ENCODE data around the gene WNT16.
A peak's percentile ranks its signal among the peaks of the same experiment; 100 is the strongest.

WNT16 gene

GRCh38 chr7:121351682-121352081, 22.9 kb downstream of the WNT16 start:
- DNase-seq: no peak

GRCh38 chr7:121352323-121352722, 23.5 kb downstream of the WNT16 start:
- no peak for DNase-seq

- no peak for DNase-seq
Observed at GRCh38 chr7:121355574-121355973, 26.8 kb downstream of the WNT16 start.

- no peak for DNase-seq
Observed at GRCh38 chr7:121360564-121360963, 31.8 kb downstream of the WNT16 start.

- peak; percentile 45 for DNase-seq
Observed at GRCh38 chr7:121366852-121367431, 38.1 kb downstream of the WNT16 start.

- no peak for DNase-seq
Observed at GRCh38 chr7:121369462-121369861, 40.7 kb downstream of the WNT16 start.

GRCh38 chr7:121371367-121371766, 42.6 kb downstream of the WNT16 start:
- no peak for DNase-seq

GRCh38 chr7:121371883-121372282, 43.1 kb downstream of the WNT16 start:
- DNase-seq: no peak

- no peak for DNase-seq
Observed at GRCh38 chr7:121372376-121373010, 43.7 kb downstream of the WNT16 start.

- no peak for DNase-seq
Observed at GRCh38 chr7:121373177-121373576, 44.4 kb downstream of the WNT16 start.

- DNase-seq: no peak
Observed at GRCh38 chr7:121376979-121377378, 48.2 kb downstream of the WNT16 start.

- DNase-seq: no peak
Observed at GRCh38 chr7:121379930-121380329, 51.1 kb downstream of the WNT16 start.

- no peak for DNase-seq
Observed at GRCh38 chr7:121382473-121382872, 53.7 kb downstream of the WNT16 start.

GRCh38 chr7:121383235-121383910, 54.6 kb downstream of the WNT16 start:
- DNase-seq: no peak

- DNase-seq: no peak
Observed at GRCh38 chr7:121384265-121384664, 55.5 kb downstream of the WNT16 start.

GRCh38 chr7:121385056-121385799, 56.4 kb downstream of the WNT16 start:
- no peak for DNase-seq

GRCh38 chr7:121385800-121386179, 57.0 kb downstream of the WNT16 start:
- no peak for DNase-seq

GRCh38 chr7:121388950-121389349, 60.1 kb downstream of the WNT16 start:
- no peak for DNase-seq

GRCh38 chr7:121390109-121390508, 61.3 kb downstream of the WNT16 start:
- DNase-seq: no peak

- DNase-seq: no peak
Observed at GRCh38 chr7:121390617-121391016, 61.8 kb downstream of the WNT16 start.
